Neural progenitor cell (in vitro differentiated cells): ENCODE results near the gene SMG6. TPM values are rescaled to one million over a fixed set of nuclear protein-coding genes. Genes with fewer than 3 reads are reported as not detected.

Experiments used
- DNase-seq: peaks from one replicate; pipeline ENCODE4 v3.0.0-alpha.2; 2016; ENCODE audit warnings: low spot score
- H2AFZ ChIP-seq: fragments of 200-600 bp; sonication (generic); replicated peaks from 2 replicates; pipeline ENCODE4 v1.6.1; 2016; ENCODE audit warnings: antibody characterized with exemption
- H3F3A ChIP-seq: fragments of 200-600 bp; sonication (generic); 2 replicates; pipeline ENCODE4 v1.6.1; 2016; ENCODE audit warnings: antibody characterized with exemption, low read depth
- H3K27ac ChIP-seq: fragments of 200-600 bp; sonication (generic); 2 replicates; pipeline ENCODE4 v1.5.1; 2016; ENCODE audit warnings: mild to moderate bottlenecking
- H3K27me3 ChIP-seq: fragments of 200-600 bp; sonication (generic); 2 replicates; pipeline ENCODE4 v1.6.1; 2016; ENCODE audit warnings: mild to moderate bottlenecking, moderate library complexity
- H3K36me3 ChIP-seq: fragments of 200-600 bp; sonication (generic); 2 replicates; pipeline ENCODE4 v1.5.1; 2016
- H3K4me1 ChIP-seq: fragments of 200-600 bp; sonication (generic); 2 replicates; pipeline ENCODE4 v1.6.1; 2016; ENCODE audit warnings: mixed run types
- H3K4me2 ChIP-seq: fragments of 200-600 bp; sonication (generic); 2 replicates; pipeline ENCODE4 v1.6.1; 2016
- H3K4me3 ChIP-seq: fragments of 200-600 bp; sonication (generic); 2 replicates; pipeline ENCODE4 v1.5.1; 2016
- H3K79me2 ChIP-seq: fragments of 200-600 bp; sonication (generic); 2 replicates; pipeline ENCODE4 v1.6.1; 2016; ENCODE audit warnings: low read depth
- H3K9ac ChIP-seq: fragments of 200-600 bp; sonication (generic); 2 replicates; pipeline ENCODE4 v1.6.1; 2016
- H3K9me3 ChIP-seq: fragments of 200-600 bp; sonication (generic); 2 replicates; pipeline ENCODE4 v1.5.1; 2016; ENCODE audit warnings: low read depth
- H4K20me1 ChIP-seq: fragments of 200-600 bp; sonication (generic); 2 replicates; pipeline ENCODE4 v1.6.1; 2016; ENCODE audit warnings: low read depth
- H3K27ac Mint-ChIP-seq: 3 replicates; pipeline ENCODE4 v1.8.0; 2021; ENCODE audit warnings: mixed read lengths
- H3K27me3 Mint-ChIP-seq: 2 replicates; pipeline ENCODE4 v1.8.0; 2022; ENCODE audit warnings: low read depth, mild to moderate bottlenecking, inconsistent platforms, moderate library complexity, mixed read lengths; ENCODE audit not compliant: insufficient read depth
- H3K36me3 Mint-ChIP-seq: 3 replicates; pipeline ENCODE4 v1.8.0; 2021; ENCODE audit warnings: mixed read lengths
- H3K4me1 Mint-ChIP-seq: 3 replicates; pipeline ENCODE4 v1.8.0; 2021; ENCODE audit warnings: mixed read lengths
- H3K4me3 Mint-ChIP-seq: 3 replicates; pipeline ENCODE4 v1.8.0; 2021; ENCODE audit warnings: mild to moderate bottlenecking, moderate library complexity, mixed read lengths
- H3K9me3 Mint-ChIP-seq: 3 replicates; pipeline ENCODE4 v1.8.0; 2020; ENCODE audit warnings: mixed read lengths
- CTCF ChIP-seq: fragments of 200-600 bp; sonication (generic); IDR thresholded peaks from 2 replicates; pipeline ENCODE4 v1.5.1; 2017; ENCODE audit warnings: antibody characterized with exemption, mild to moderate bottlenecking
- EZH2 ChIP-seq: fragments of 200-600 bp; sonication (generic); IDR thresholded peaks from 2 replicates; pipeline ENCODE4 v1.6.1; 2017; ENCODE audit warnings: antibody characterized with exemption, mild to moderate bottlenecking, moderate library complexity
- EZH2phosphoT487 ChIP-seq: fragments of 200-600 bp; sonication (generic); IDR thresholded peaks from 2 replicates; pipeline ENCODE4 v1.6.1; 2017; ENCODE audit warnings: antibody characterized with exemption
- total RNA-seq: library from RNA; depleted of rRNA; stranded (reverse); fragments of >200 nt; gene quantifications from 2 replicates; pipeline ENCODE4 v1.2.3, GENCODE V29; 2015; ENCODE audit warnings: low replicate concordance

Gene SMG6
- total RNA-seq, 1 donor from 2014 or later = 19.0 TPM

GRCh38 chr17:2277429-2278170 is 26.0 kb downstream of the SMG6 start:
- Mint-ChIP-seq H3K27ac (no peak overlapping the region), H3K27me3 (peaks cover 5% of the 10 kb centered on the region), H3K9me3 (no peaks in the 10 kb centered on the region), H3K4me3 (no peak overlapping the region), H3K4me1 (no peaks in the 10 kb centered on the region), H3K36me3 (peaks cover 25% of the 10 kb centered on the region)
- Histone ChIP-seq H3K9me3 (no peaks in the 10 kb centered on the region), H2AFZ (no peak overlapping the region), H3K4me3 (no peak overlapping the region), H3K4me1 (no peaks in the 10 kb centered on the region), H3K36me3 (peaks cover 15% of the 10 kb centered on the region), H3K79me2 (peaks cover 4% of the 10 kb centered on the region), H3F3A (peaks cover 7% of the 10 kb centered on the region), H3K27ac (no peak overlapping the region), H4K20me1 (peaks cover 13% of the 10 kb centered on the region), H3K4me2 (no peak overlapping the region), H3K27me3 (no peaks in the 10 kb centered on the region), H3K9ac (no peak overlapping the region)
- no peak for DNase-seq
- TF ChIP-seq EZH2phosphoT487 (no peak), CTCF (no peak), EZH2 (no peak)

GRCh38 chr17:2275722-2276121 is 27.9 kb downstream of the SMG6 start:
- H3K79me2 ChIP-seq = no peaks in the 10 kb centered on the region
- Mint-ChIP-seq H3K4me1 (no peaks in the 10 kb centered on the region), H3K27me3 (no peaks in the 10 kb centered on the region), H3K36me3 (peaks cover 15% of the 10 kb centered on the region), H3K9me3 (no peaks in the 10 kb centered on the region), H3K27ac (peak overlapping the region; percentile 68), H3K4me3 (no peak overlapping the region)
- no peak overlapping the region for H3K27ac ChIP-seq
- H2AFZ ChIP-seq = no peak overlapping the region
- no peak overlapping the region for H3K4me2 ChIP-seq
- no peak overlapping the region for H3K9ac ChIP-seq
- H3K27me3 ChIP-seq = no peaks in the 10 kb centered on the region
- no peaks in the 10 kb centered on the region for H3K4me1 ChIP-seq
- H3K36me3 ChIP-seq = peaks cover 4% of the 10 kb centered on the region
- no peak for DNase-seq
- no peak for TF ChIP-seq EZH2phosphoT487
- TF ChIP-seq CTCF = no peak
- no peak for TF ChIP-seq EZH2
- H3K4me3 ChIP-seq = no peak overlapping the region
- H3K9me3 ChIP-seq = no peaks in the 10 kb centered on the region
- H3F3A ChIP-seq = no peaks in the 10 kb centered on the region
- no peaks in the 10 kb centered on the region for H4K20me1 ChIP-seq

GRCh38 chr17:2274414-2274813 is 29.2 kb downstream of the SMG6 start:
- no peak overlapping the region for H3K27ac Mint-ChIP-seq
- Histone ChIP-seq H3K27ac (no peak overlapping the region), H3K4me3 (no peak overlapping the region), H3K36me3 (no peaks in the 10 kb centered on the region), H3F3A (no peaks in the 10 kb centered on the region), H3K9ac (no peak overlapping the region), H3K4me1 (no peaks in the 10 kb centered on the region), H2AFZ (no peak overlapping the region), H3K27me3 (no peaks in the 10 kb centered on the region), H3K79me2 (no peaks in the 10 kb centered on the region), H3K4me2 (no peak overlapping the region), H3K9me3 (no peaks in the 10 kb centered on the region), H4K20me1 (no peaks in the 10 kb centered on the region)
- TF ChIP-seq EZH2 (no peak), CTCF (no peak), EZH2phosphoT487 (no peak)
- no peaks in the 10 kb centered on the region for H3K9me3 Mint-ChIP-seq
- H3K27me3 Mint-ChIP-seq = no peaks in the 10 kb centered on the region
- H3K4me1 Mint-ChIP-seq = no peaks in the 10 kb centered on the region
- no peak for DNase-seq
- H3K36me3 Mint-ChIP-seq = peaks cover 16% of the 10 kb centered on the region
- H3K4me3 Mint-ChIP-seq = no peak overlapping the region
